GM21528 (cell line): ENCODE measurements around the gene SMG5.
"Not testable (repeated sequence)": the region's sequence is repeated elsewhere in the genome, so short reads cannot be mapped to it uniquely, and the experiment has no call there.

Source experiments
- ATAC-seq: cut with Tn5 transposase; IDR thresholded peaks from one replicate; pipeline ENCODE4 v1.9.1; 2021; ENCODE audit warnings: mild to moderate bottlenecking, moderate library complexity; ENCODE audit not compliant: unreplicated experiment, low FRiP score

The SMG5 gene, protein sequence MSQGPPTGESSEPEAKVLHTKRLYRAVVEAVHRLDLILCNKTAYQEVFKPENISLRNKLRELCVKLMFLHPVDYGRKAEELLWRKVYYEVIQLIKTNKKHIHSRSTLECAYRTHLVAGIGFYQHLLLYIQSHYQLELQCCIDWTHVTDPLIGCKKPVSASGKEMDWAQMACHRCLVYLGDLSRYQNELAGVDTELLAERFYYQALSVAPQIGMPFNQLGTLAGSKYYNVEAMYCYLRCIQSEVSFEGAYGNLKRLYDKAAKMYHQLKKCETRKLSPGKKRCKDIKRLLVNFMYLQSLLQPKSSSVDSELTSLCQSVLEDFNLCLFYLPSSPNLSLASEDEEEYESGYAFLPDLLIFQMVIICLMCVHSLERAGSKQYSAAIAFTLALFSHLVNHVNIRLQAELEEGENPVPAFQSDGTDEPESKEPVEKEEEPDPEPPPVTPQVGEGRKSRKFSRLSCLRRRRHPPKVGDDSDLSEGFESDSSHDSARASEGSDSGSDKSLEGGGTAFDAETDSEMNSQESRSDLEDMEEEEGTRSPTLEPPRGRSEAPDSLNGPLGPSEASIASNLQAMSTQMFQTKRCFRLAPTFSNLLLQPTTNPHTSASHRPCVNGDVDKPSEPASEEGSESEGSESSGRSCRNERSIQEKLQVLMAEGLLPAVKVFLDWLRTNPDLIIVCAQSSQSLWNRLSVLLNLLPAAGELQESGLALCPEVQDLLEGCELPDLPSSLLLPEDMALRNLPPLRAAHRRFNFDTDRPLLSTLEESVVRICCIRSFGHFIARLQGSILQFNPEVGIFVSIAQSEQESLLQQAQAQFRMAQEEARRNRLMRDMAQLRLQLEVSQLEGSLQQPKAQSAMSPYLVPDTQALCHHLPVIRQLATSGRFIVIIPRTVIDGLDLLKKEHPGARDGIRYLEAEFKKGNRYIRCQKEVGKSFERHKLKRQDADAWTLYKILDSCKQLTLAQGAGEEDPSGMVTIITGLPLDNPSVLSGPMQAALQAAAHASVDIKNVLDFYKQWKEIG

DNA sequence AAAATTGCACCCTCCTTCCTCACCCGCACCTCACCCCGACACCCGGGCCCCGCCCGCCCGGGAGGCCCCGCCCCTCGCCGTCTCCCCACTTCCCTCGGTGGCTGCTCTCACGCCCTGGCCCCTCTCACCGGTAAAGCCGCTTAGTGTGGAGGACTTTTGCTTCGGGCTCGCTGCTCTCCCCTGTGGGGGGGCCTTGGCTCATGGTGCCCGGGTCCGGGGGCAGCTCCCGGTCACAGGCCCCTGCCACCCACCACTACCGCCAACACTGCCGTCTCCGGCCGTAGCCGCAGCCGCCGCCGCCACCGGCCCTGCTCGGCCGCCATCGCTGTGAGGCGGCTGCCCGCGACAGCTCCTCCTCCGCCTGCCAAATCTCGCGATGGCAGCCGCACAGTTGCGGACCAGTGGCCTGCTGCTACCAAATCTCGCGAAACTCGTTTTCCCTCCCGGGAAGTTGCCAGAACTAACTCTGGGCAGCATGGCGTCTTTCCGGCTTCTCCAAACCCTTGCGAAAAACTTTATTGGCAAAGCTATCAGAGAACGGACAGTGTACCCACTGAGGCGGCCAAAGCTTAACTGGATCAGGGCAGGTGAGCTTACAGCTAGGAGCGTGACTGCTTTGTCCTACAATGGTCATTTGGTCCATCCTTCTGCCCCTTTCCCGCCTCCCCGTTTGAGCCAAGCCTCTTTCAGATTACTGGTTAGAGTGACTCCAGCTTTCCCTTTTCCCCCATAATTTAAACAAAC is at the start of gene SMG5:
SMG5 (minus strand) TSS at position 347 of the 744 bp plus-strand sequence; CDS start at position 202, 145 bp downstream.
- peak; percentile 70 for ATAC-seq

DNA sequence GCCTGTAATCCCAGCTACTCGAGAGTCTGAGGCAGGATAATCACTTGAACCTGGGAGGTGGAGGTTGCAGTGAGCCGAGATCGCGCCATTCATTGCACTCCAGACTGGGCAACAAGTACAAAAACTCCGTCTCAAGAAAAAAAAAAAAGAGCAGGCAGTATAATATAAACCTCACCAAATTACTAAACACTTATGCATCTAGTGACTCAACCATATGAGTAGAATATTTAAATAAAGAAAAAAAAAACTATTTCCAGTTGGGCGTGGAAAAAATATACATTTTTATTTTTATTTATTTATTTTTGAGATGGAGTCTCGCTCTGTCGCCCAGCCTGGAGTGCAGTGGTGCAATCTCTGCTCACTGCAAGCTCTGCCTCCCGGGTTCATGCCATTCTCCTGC is 40.6 kb upstream of the SMG5 start:
- ATAC-seq: not testable (repeated sequence)

DNA sequence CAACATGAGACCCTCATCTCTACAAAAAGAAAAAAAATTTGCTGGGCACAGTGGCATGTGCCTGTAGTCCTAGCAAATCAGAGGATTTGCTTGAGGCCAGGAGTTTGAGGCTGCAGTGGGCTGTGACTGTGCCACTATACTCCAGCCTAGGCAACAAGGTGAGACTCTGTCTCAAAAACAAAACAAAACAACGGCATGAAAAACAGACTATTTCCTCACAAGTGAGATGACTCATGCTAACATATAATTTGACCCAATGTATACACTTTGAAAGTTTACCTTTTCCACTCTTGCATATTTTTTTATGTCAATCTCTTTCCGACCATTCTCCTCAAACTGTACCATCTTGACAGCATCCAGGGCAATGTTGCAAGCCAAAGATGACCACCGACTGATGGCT is 37.9 kb upstream of the SMG5 start:
- no peak for ATAC-seq

DNA sequence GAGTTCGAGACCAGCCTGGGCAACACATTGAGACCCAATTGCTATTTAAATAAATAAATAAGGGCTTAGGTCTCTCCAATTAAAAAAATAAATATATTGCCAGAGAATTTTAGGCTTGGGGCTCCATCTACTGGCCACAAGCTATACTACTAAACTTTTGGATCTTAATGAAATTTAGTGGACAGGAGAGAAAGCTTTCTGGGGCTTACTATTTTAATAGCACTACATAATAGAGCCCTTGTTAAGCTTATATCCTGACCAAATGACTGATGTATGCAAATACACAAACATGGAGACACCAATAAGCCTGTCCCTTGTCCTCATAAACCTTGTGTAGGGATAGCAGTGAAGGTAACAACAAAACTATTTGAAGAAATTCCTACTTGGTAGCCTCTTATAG is 37.0 kb upstream of the SMG5 start:
- no peak for ATAC-seq

DNA sequence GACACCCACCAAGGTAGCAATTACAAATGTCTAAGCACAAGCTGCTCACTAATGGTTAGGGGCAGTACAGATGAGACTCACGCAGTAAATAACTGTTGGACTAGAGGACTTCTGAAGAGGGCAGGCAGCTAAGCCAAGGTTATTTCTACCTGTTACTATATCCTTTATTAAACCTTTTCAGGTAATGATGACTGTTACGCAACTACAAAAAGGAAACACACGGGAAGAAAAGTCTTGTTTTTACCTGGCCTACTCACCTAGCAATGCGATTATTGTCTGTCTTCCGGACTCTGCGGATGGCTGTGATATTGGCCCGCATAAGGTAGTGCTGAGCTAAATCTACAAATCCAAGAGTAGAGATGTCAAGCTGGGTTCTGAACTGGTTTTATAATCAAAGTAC is 34.3 kb upstream of the SMG5 start:
- ATAC-seq: no peak

DNA sequence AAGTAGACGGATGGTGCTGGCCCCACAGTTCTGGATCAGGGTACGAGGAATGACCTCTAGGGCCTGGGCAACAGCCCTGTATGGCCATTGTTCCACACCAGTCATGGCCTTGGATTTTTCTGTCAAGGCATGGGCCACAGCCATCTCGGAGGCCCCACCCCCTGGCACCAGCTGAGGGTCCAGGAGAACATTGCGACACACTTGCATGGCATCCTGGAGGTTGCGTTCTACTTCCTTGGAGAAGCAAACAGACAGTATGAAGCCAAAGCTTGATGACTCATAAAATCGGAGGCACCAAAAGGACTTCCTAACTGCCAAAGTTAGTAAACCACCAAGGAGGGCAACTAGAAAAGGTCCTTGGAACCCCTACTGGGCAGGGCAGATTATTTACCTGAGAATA is 28.3 kb upstream of the SMG5 start:
- ATAC-seq: no peak

DNA sequence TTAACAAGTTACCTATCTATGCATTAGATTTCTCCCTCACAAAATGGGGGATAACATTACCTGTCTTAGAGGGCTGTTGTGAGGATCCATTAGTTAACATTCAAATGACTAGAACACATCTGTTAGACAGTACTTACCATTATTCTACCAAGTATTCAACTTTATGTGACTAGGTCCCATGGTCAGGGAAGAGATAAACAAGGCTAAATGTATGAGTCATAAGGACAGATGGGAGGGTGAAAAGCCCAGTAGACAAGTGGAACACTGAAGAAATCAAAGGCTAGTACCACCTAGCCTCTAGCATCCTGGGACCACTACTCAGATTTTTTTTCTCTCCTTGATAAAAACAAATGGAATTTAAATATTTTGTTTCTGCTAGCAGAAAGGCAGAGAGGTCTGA is 25.5 kb upstream of the SMG5 start:
- no peak for ATAC-seq

DNA sequence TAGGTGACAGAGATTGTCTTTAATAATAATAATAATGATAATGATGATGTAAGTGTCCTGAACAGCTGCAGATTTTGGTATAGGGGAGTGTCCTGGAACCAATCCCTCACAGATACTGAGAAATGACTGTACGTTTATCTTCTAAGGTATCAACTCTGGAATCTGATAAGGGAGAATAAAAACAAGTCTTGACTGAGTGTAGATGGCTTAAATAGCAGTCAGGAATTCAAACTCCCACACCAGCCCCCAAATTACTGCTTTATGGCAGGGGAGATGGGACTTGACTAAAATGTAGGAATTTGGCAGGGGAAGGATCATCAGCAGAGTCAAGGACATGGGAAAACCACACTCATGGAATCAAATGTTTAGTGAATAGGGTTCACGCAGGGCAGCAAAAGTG is 22.6 kb upstream of the SMG5 start:
- no peak for ATAC-seq

DNA sequence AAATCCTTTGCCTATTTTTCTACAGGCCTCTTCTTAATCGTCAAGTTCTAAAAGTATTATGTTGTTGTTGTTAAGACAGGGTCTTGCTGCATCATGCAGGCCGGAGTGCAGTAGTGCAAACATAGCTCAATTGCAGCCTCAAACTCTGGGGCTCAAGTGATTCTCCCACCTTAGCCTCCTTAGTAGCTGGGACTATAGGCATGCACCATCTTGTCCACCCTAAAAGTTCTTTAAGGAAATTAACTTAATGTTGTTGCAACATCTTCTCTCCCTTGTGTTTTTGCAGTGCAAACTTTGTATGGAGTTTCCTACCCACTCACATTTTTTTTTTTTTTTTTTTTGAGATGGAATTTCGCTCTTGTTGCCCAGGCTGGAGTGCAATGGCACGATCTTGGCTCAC is 20.6 kb upstream of the SMG5 start:
- ATAC-seq: no peak

DNA sequence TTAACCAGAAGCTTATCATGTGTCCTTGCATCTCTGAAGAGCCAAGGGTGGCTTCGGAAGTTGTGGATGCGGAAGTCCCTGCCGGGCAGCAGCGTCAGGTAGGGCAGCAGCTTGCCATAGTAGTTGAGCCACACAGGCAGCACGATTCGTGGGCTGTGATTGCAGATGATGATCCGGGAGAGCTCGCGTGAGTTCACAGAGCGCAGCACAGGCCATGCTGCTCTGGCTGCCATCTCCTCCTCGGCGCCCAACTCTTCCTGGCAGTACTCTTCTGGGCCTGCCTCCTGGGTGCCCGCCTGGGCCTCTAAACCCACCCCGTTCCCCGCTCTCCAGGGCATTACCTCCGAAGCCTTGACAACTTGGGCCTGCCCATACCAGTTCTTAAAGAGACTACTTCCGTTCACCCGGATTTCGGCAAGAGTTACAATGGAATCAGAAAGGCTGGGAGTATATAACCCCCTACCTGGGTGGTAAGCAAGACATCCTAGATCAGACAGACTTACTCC is 16.3 kb upstream of the SMG5 start, which contains the start of gene VHLL:
VHLL (minus strand) TSS at position 456 of the 506 bp plus-strand sequence; CDS start at position 338, 118 bp downstream.
- ATAC-seq: no peak

DNA sequence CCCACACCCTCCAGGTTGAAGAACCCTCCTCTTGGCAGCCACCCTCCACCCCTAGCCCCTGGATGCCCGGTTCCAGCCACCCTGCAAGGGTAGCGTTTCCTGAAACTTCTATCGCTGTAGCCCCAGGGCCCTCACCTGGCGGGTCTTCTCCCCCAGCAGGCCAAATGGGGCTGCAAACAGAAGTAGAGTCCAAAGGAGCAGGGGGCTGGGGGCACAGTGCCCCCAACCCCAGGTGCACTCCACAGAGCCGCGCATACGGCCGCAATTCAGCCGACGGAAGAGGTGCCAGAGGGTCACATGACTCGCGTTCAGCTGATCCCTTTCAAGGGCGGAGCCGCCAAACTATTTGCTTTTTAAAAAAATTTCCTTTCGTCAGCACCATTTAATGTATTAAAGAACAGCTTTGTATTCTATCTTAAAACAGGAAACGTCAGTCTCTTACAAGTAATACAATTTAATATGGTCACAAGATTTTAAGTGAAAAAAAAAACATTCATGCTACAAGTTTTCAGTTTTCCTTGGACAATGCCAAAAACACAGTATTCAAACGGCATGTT is 12.8 kb upstream of the SMG5 start, which contains the start of gene GLMP:
GLMP (minus strand) TSS at position 289 of the 557 bp plus-strand sequence; CDS start at position 255, 34 bp downstream.
- ATAC-seq: no peak

DNA sequence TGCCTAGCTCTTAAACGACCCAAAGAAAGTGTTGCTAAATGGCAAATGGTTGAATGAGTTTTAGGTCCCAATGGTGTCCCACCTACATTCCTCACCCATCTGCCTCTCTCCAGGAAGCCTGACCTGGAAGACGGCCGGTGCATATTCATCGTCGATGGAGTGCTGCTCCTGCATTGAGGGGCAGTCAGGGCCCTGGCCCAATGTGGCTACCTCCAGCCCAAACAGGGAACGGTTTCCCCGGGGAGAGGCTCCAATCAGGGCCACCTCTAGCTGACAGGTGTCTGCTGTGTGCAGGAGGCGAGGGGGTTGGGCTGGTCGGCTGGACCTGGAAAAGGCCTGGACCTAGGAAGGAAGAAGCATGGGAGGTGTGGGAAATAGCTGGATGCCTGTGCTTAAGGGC is 11.3 kb upstream of the SMG5 start:
- ATAC-seq: no peak

DNA sequence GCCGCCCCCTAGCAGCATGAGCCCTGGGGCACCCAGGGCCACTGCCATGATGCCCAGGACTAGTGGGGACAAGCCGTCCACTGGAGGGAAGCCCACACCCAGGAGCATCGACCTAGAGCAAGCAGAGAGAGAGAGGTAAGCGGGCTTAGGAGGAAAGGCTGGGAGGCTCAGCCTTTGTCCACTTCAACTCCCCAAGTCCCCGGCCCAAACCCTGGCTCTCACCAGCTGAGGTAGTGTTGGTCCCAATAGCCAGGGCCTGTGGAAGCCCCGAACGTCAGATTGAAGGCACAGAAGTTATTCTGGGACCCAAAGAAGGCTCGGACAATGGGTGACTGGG is 10.4 kb upstream of the SMG5 start:
- no peak for ATAC-seq

DNA sequence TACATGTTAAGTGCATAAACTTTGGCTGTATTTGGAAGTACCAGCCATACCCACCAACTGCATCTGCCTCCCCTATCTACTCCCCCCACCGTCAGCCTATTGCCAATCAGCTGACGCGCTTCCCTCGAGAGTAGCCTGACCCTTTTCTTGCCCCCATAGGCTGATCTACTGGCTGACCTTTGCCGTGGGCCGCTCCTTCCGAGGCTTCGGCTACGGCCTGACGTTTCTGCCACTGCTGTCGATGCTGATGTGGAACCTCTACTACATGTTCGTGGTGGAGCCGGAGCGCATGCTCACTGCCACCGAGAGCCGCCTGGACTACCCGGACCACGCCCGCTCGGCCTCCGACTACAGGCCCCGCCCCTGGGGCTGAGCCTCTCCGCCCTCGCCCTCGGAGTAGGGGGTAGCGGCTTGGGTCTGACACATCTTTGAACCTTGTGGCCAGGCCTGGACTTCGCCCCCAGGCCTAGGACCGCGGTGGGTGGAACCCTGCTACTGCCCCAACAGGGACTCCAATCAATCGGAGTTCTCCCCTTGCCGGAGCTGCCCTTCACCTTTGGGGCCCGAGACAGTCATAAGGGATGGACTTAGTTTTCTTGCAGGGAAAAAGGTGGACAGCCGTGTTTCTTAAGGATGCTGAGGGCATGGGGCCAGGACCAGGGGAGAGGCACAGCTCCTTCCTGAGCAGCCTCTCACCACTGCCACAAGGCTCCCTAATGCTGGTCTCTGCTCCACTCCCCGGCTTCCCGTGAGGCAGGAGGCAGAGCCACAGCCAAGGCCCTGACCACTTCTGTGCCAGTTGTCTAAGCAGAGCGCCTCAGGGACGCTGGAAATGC is 8.8 kb upstream of the SMG5 start:
- ATAC-seq: no peak

DNA sequence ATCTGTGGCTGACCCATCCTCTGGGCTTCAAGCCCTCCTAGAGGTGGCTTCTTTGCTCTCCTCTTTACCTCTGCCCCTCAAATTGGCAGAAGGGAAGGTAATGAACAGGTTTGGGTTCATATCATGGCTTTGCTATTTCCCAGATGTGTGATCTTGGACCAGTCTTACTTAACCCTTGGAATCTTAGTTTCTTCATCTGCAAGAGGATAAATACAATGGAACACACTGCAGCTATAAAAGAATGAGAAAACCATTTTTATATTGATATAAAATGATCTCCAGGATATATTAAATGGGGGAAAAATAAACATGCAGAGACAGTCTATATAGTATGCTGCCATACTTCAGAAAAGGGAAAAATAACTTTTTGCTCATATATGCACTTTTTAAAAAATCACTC is 7.2 kb upstream of the SMG5 start:
- ATAC-seq: no peak

DNA sequence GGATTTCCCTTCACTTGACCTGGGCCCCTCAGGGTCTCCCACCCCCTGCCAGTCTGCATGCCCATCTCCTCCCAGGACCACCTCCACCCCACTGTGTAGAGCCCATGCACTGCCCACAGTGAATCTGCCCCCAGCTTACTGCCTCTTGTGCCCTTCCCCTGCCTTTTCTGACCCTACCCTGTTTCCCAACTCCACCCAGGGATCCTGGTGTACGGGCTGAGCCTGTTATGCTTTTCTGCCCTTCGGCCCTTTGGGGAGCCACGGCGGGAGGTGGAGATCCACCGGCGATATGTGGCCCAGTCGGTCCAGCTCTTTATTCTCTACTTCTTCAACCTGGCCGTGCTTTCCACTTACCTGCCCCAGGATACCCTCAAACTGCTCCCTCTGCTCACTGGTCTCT is 3.4 kb upstream of the SMG5 start:
- no peak for ATAC-seq

DNA sequence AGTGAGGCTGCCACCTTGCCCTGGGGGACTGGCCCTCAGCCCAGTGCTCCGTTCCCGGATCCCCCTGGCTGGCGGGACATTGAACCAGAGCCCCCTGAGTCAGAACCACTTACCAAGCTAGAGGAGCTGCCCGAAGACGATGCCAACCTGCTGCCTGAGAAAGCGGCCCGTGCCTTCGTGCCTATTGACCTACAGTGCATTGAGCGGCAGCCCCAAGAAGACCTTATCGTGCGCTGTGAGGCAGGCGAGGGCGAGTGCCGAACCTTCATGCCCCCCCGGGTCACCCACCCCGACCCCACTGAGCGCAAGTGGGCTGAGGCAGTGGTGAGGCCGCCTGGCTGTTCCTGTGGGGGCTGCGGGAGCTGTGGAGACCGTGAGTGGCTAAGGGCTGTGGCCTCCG is 2.8 kb upstream of the SMG5 start:
- ATAC-seq: no peak

DNA sequence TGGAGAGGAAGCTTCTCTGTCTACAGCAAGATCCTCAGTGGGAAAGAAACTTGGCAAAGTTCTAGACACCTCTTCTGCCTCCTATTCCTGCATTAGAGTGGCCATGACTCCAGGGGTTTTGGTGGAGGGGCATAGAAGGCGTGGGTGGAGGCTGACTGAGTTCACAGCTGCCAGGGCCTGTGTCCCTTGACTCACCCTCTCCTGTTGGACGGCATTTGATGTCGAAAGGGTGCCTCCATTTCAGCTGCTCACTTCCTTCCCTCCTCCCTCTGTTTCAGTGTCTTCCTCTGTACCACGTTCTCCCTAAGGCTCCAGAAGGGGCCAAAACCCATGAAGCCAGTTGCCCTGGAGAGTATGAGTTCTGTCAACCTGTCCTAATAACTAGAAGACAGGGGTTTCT is 2.1 kb upstream of the SMG5 start:
- ATAC-seq: no peak

DNA sequence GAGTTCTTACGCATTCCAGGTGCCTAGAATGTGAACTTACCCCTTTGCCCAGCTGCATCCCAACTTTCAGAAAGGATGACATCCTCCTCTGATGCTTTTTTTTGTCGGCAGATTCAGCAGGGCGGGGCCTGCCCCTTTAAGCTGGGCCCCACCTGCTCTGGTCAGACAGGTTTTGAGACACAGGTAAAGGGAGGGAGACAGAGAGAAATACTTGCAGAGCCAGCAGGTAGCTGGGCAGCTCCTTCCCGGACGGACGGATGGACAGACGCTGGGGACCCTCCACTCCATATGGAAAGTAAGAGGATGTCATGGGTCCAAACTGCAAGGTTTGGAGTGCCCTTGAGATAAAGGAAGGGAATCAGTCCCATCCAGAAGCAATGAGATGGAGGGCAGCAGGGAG is 1.5 kb upstream of the SMG5 start, which contains the start of gene TMEM79:
TMEM79 (plus strand) TSS at position 214 of the 400 bp plus-strand sequence. CDS start 902 bp downstream, outside the sequence.
- ATAC-seq: no peak
